Mesenchymal stem cell (in vitro differentiated cells and primary cell): ENCODE data around the gene KISS1R.
A peak's percentile ranks its signal among the peaks of the same experiment; 100 is the strongest.

Source experiments
- DNase-seq: peaks from one replicate; pipeline ENCODE4 v3.0.0-alpha.2; 2013
- H2AFZ ChIP-seq: one replicate; pipeline ENCODE4 v1.6.1; 2013; ENCODE audit warnings: low read depth, mild to moderate bottlenecking, control low read depth, inconsistent platforms, low read length, moderate library complexity
- H2AK5ac ChIP-seq: 2 replicates; pipeline ENCODE4 v1.6.1; 2013; ENCODE audit warnings: low read length, moderate library complexity, mild to moderate bottlenecking, inconsistent platforms; ENCODE audit not compliant: severe bottlenecking
- H2BK120ac ChIP-seq: one replicate; pipeline ENCODE4 v1.6.1; 2013; ENCODE audit warnings: low read depth, mild to moderate bottlenecking, inconsistent platforms, low read length, moderate library complexity
- H2BK12ac ChIP-seq, 2 experiments: one replicate each; pipeline ENCODE4 v1.6.1; 2013; ENCODE audit warnings: inconsistent platforms in 2 of 2, low read length in 2 of 2, mild to moderate bottlenecking in 2 of 2, moderate library complexity in 2 of 2, control low read depth in 1 of 2
- H2BK15ac ChIP-seq: one replicate; pipeline ENCODE4 v1.6.1; 2013; ENCODE audit warnings: mild to moderate bottlenecking, low read depth, inconsistent platforms; ENCODE audit not compliant: poor library complexity, severe bottlenecking
- H2BK5ac ChIP-seq: 2 replicates; pipeline ENCODE4 v1.6.1; 2013; ENCODE audit warnings: low read depth, mild to moderate bottlenecking, low read length, control low read depth, inconsistent platforms; ENCODE audit not compliant: poor library complexity, severe bottlenecking
- H3K14ac ChIP-seq, 2 experiments: one replicate each; pipeline ENCODE4 v1.6.1; 2013; ENCODE audit warnings: inconsistent platforms in 2 of 2, low read length in 2 of 2, control low read depth in 1 of 2, mild to moderate bottlenecking in 1 of 2, moderate library complexity in 1 of 2
- H3K18ac ChIP-seq, 2 experiments: one replicate each; pipeline ENCODE4 v1.6.1; 2013; ENCODE audit warnings: inconsistent platforms in 2 of 2, low read length in 2 of 2, control low read depth in 1 of 2, low read depth in 1 of 2, mild to moderate bottlenecking in 1 of 2
- H3K23ac ChIP-seq, 2 experiments: one replicate each; pipeline ENCODE4 v1.6.1; 2013; ENCODE audit warnings: inconsistent platforms in 2 of 2, low read length in 2 of 2, mild to moderate bottlenecking in 2 of 2, moderate library complexity in 2 of 2, control low read depth in 1 of 2
- H3K27ac ChIP-seq: 2 replicates; pipeline ENCODE4 v1.5.1; 2013; ENCODE audit warnings: mild to moderate bottlenecking, moderate library complexity, low read length, control low read depth, inconsistent platforms; ENCODE audit not compliant: poor library complexity, severe bottlenecking
- H3K27me3 ChIP-seq, 2 experiments: 2 replicates each; pipeline versions ENCODE4 v1.6.1 to v1.7.0; 2013; ENCODE audit warnings: low read length in 2 of 2, mild to moderate bottlenecking in 2 of 2, moderate library complexity in 2 of 2, control low read depth in 1 of 2, inconsistent platforms in 1 of 2; ENCODE audit not compliant: control insufficient read depth in 1 of 2, insufficient read depth in 1 of 2
- H3K36me3 ChIP-seq, 2 experiments: 2 replicates each; pipeline versions ENCODE4 v1.6.1 to v1.7.0; 2013; ENCODE audit warnings: low read length in 2 of 2, control low read depth in 1 of 2, inconsistent platforms in 1 of 2, low read depth in 1 of 2, mild to moderate bottlenecking in 1 of 2; ENCODE audit not compliant: insufficient read depth in 2 of 2, control insufficient read depth in 1 of 2
- H3K4ac ChIP-seq, 2 experiments: one replicate each; pipeline ENCODE4 v1.6.1; 2013; ENCODE audit warnings: inconsistent platforms in 2 of 2, low read length in 2 of 2, mild to moderate bottlenecking in 2 of 2, moderate library complexity in 2 of 2, control low read depth in 1 of 2, low read depth in 1 of 2
- H3K4me1 ChIP-seq: 2 replicates; pipeline ENCODE4 v1.6.1; 2013; ENCODE audit warnings: low read depth, low read length, control low read depth; ENCODE audit not compliant: control insufficient read depth, insufficient read depth
- H3K4me2 ChIP-seq: 2 replicates; pipeline ENCODE4 v1.6.1; 2013; ENCODE audit warnings: low read length, mild to moderate bottlenecking, inconsistent platforms; ENCODE audit not compliant: poor library complexity, severe bottlenecking
- H3K4me3 ChIP-seq, 2 experiments: 2 replicates each; pipeline versions ENCODE4 v1.5.1 to v1.7.0; 2013; ENCODE audit warnings: low read length in 2 of 2, mild to moderate bottlenecking in 2 of 2, control low read depth in 1 of 2, low read depth in 1 of 2; ENCODE audit not compliant: insufficient read depth in 1 of 2
- H3K79me1 ChIP-seq: replicated peaks from 2 replicates; pipeline ENCODE4 v1.6.1; 2013; ENCODE audit warnings: mild to moderate bottlenecking, control low read depth, low read length, inconsistent platforms; ENCODE audit not compliant: poor library complexity, severe bottlenecking
- H3K9ac ChIP-seq: 2 replicates; pipeline ENCODE4 v1.7.0; 2013; ENCODE audit warnings: mild to moderate bottlenecking, low read length, moderate library complexity
- H3K9me3 ChIP-seq: 2 replicates; pipeline ENCODE4 v1.7.0; 2013; ENCODE audit warnings: mild to moderate bottlenecking, low read length; ENCODE audit not compliant: control insufficient read depth
- H4K8ac ChIP-seq: one replicate; pipeline ENCODE4 v1.6.1; 2013; ENCODE audit warnings: inconsistent platforms, mild to moderate bottlenecking, low read length, moderate library complexity
- H4K91ac ChIP-seq: one replicate; pipeline ENCODE4 v1.6.1; 2013; ENCODE audit warnings: mild to moderate bottlenecking, low read length, inconsistent platforms
- WGBS: methylation state at CpG from one replicate; pipeline ENCODE4 v1.1.7; 2013; ENCODE audit warnings: mixed read lengths; 5-methylcytosine and 5-hydroxymethylcytosine counted together

Gene KISS1R

DNA sequence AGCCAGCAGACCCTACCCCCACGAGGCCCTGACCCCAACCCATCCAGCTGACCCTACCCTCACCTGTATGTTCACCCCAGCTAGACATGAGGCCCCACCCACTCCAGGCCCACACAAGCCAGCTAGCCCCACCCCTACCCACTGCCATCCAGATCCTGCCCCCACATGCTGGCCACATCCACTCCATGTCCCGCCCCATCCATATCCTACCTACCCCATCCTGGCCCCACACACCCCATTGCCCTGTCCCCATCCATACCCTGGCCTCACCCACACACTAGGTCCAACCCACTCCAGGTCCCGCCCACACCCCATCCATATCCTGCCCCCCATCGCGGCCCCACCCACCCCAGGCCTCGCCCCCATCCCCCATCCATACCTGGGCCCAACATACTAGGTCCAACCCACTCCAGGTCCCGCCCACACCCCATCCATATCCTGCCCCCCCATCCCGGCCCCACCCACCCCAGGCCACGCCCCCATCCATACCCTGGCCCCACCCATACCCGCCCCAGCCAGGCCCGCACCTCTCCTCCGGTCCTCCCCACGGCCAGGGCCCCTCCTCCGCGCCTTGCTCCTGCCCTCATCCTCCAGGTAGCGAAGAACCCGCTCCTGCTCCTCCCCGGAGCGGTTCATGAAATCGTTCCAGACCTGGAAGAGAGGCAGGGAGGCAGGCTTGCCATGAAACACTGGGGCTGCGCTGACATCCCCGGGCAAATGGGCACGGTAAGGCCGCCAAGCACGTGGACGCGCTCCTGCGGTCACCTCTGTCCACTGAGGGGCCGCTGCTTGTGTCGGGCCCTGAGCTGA, 16.6 kb upstream of the KISS1R start:
- Histone ChIP-seq H2BK5ac (no peak overlapping the region), H3K27me3 (no peaks in the 10 kb centered on the region), H2AK5ac (no peak overlapping the region), H2BK12ac (no peak overlapping the region), H2AFZ (no peak overlapping the region), H3K27ac (no peak overlapping the region), H3K4ac (no peak overlapping the region), H3K14ac (no peak overlapping the region), H3K4me2 (no peak overlapping the region), H3K18ac (no peak overlapping the region), H4K91ac (no peak overlapping the region), H2BK120ac (no peak overlapping the region), H3K4me1 (peaks cover 25% of the 10 kb centered on the region), H3K9me3 (no peaks in the 10 kb centered on the region), H3K36me3 (peaks cover 26 to 69% of the 10 kb centered on the region in 2 experiments), H2BK15ac (peak overlapping the region; percentile 90), H4K8ac (peak overlapping the region; percentile 64), H3K9ac (no peak overlapping the region), H3K79me1 (peaks cover 30% of the 10 kb centered on the region), H3K23ac (no peak overlapping the region), H3K4me3 (no peak overlapping the region)
- DNase-seq = no peak
- WGBS = 92% methylated on average over 25 of the region's 30 CpGs

DNA sequence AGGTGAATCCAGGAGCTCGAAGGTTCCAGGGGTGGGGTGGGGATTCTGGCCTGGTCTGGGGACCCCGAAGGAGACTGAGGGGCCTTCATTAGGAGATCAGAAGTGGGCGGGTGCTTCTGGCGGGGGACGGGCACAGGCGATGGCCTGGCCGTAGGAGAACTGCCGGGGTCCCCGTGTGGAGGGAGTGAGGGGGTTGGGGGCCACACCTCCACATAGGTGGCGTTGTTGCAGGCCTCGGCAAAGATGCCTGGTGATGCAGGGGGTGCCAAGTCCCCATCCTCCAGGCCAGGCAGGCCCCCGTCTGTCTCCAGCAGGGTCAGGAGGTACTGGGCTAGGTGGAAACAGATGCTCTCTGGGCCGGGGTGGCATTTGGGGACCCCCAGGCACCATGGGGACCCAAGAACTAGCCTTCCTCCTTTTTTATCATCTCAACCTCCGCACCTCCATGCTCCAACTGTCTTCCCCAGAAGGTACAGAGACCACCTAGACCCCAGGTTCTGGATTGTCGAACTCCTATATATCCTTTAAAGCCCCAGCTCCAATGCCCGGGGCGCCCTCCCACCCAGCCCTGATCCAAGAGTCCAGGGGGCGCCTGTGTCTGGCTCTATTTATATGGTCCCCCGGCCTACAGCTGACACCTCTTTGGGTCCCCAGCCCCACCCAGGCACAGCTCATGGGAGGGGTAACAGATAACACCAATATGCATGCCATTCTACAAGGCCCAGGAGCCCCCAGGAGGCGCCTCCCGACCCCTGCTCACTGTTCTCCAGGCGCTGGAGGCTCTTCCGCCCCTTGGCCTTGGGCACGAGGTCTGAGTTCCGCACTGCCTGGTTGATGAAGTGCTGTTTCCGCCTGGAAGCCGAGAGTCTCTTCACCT, 15.7 kb upstream of the KISS1R start:
- no peak overlapping the region for H2AK5ac ChIP-seq
- peaks cover 30% of the 10 kb centered on the region for H3K79me1 ChIP-seq
- no peak overlapping the region for H3K9ac ChIP-seq
- H2BK120ac ChIP-seq = no peak overlapping the region
- peak overlapping the region; percentile 12 for H4K8ac ChIP-seq
- H3K14ac ChIP-seq = no peak overlapping the region
- DNase-seq = no peak
- no peak overlapping the region for H2BK5ac ChIP-seq
- H2BK12ac ChIP-seq = peak overlapping the region in 1 of 2 experiments; percentile 19
- H3K4me1 ChIP-seq = peaks cover 27% of the 10 kb centered on the region
- H3K36me3 ChIP-seq = peaks cover 25 to 62% of the 10 kb centered on the region in 2 experiments
- no peak overlapping the region for H3K4me3 ChIP-seq
- H3K23ac ChIP-seq = no peak overlapping the region
- H2AFZ ChIP-seq = no peak overlapping the region
- H3K18ac ChIP-seq = no peak overlapping the region
- H3K27me3 ChIP-seq = no peaks in the 10 kb centered on the region
- H4K91ac ChIP-seq = no peak overlapping the region
- H3K9me3 ChIP-seq = no peaks in the 10 kb centered on the region
- H2BK15ac ChIP-seq = no peak overlapping the region
- no peak overlapping the region for H3K4ac ChIP-seq
- 90% methylated on average over 27 of the region's 27 CpGs for WGBS
- no peak overlapping the region for H3K27ac ChIP-seq
- H3K4me2 ChIP-seq = no peak overlapping the region

DNA sequence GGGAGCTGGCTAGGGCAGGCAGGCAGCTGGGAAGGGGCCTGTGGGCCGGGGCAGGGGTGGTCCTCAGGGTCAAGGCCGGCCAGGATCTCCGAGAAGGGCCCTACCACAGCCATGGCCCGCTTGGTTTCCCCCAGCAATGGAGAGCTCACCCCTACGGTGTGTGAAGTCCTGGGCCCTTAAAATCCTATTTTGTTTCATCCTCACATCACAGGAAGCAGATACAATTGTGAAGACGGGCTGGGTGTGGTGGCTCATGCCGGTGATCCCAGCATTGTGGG, 15.1 kb upstream of the KISS1R start:
- WGBS = 84% methylated on average over 7 of the region's 7 CpGs
- Histone ChIP-seq H2BK120ac (no peak overlapping the region), H2AK5ac (no peak overlapping the region), H3K9ac (no peak overlapping the region), H3K27me3 (no peaks in the 10 kb centered on the region), H3K23ac (no peak overlapping the region), H3K36me3 (peaks cover 20 to 59% of the 10 kb centered on the region in 2 experiments), H4K8ac (no peak overlapping the region), H3K18ac (no peak overlapping the region), H3K9me3 (no peaks in the 10 kb centered on the region), H3K4me3 (no peak overlapping the region), H3K4me2 (no peak overlapping the region), H3K14ac (no peak overlapping the region), H2BK12ac (no peak overlapping the region), H3K79me1 (peaks cover 32% of the 10 kb centered on the region), H3K4ac (no peak overlapping the region), H4K91ac (no peak overlapping the region), H3K4me1 (peaks cover 27% of the 10 kb centered on the region), H2BK15ac (no peak overlapping the region), H2AFZ (no peak overlapping the region), H2BK5ac (no peak overlapping the region), H3K27ac (no peak overlapping the region)
- no peak for DNase-seq

DNA sequence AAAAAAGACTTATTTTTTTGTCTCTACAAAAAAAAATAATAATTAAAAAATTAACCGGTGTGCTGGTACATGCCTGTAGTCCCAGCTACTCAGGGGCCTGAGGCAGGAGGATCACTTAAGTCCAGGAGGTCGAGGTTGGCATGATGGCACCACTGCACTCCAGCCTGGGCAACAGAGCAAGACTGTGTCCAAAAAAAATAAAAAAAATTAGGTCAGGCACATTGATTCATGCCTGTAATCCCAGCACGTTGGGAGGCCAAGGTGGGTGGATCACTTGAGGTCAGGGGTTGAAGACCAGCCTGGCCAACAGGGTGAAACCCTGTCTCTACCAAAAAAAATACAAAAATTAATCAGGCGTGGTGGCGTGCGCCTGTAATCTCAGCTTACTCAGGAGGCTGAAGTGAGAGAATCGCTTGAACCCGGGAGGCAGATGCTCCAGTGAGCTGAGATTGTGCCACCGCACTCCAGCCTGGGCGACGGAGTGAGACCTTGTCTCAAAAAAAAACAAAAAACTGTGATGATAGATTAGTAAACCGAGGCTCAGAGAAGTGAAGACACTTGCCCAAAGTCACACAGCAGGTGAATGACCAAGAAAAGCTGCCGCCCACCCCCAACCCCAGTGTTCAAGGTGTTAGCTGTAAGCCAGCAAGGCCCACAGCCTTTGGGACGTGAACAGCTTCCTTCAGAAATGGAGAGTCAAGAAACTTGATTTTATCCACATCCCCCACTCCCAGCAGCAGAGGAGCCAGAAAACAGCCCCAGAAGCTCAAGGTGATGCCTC, 14.5 kb upstream of the KISS1R start:
- Histone ChIP-seq H4K91ac (no peak overlapping the region), H2BK120ac (no peak overlapping the region), H2BK12ac (no peak overlapping the region), H3K4me3 (no peak overlapping the region), H3K4me2 (no peak overlapping the region), H3K79me1 (peaks cover 33% of the 10 kb centered on the region), H4K8ac (no peak overlapping the region), H2BK15ac (no peak overlapping the region), H3K9me3 (no peaks in the 10 kb centered on the region), H3K14ac (no peak overlapping the region), H3K27me3 (no peaks in the 10 kb centered on the region), H3K9ac (no peak overlapping the region), H3K36me3 (peaks cover 14 to 57% of the 10 kb centered on the region in 2 experiments), H3K4me1 (peaks cover 28% of the 10 kb centered on the region), H3K18ac (no peak overlapping the region), H2AK5ac (no peak overlapping the region), H3K4ac (no peak overlapping the region), H2BK5ac (no peak overlapping the region), H3K23ac (no peak overlapping the region), H3K27ac (no peak overlapping the region), H2AFZ (no peak overlapping the region)
- 94% methylated on average over 14 of the region's 14 CpGs for WGBS
- no peak for DNase-seq
